GM19238 (cell line): Measurements from ENCODE around the gene KMT2B.

Source experiments
- DNase-seq: peaks from one replicate; pipeline ENCODE4 v3.0.0; 2011; ENCODE audit warnings: low spot score; ENCODE audit not compliant: insufficient read length

Gene KMT2B

GRCh38 chr19:35740423-35741202, 22.8 kb downstream of the KMT2B start:
- peak; percentile 99 for DNase-seq

GRCh38 chr19:35741203-35741515, 23.4 kb downstream of the KMT2B start:
- DNase-seq: no peak

- DNase-seq: no peak
Measured at GRCh38 chr19:35742121-35742724, 24.4 kb downstream of the KMT2B start, which contains the start of gene IGFLR1. IGFLR1 (minus strand) TSS chr19:35742452; CDS start chr19:35741180, 1,272 bp downstream.

- DNase-seq: no peak
Measured at GRCh38 chr19:35743640-35744429, 26.0 kb downstream of the KMT2B start.

DNA sequence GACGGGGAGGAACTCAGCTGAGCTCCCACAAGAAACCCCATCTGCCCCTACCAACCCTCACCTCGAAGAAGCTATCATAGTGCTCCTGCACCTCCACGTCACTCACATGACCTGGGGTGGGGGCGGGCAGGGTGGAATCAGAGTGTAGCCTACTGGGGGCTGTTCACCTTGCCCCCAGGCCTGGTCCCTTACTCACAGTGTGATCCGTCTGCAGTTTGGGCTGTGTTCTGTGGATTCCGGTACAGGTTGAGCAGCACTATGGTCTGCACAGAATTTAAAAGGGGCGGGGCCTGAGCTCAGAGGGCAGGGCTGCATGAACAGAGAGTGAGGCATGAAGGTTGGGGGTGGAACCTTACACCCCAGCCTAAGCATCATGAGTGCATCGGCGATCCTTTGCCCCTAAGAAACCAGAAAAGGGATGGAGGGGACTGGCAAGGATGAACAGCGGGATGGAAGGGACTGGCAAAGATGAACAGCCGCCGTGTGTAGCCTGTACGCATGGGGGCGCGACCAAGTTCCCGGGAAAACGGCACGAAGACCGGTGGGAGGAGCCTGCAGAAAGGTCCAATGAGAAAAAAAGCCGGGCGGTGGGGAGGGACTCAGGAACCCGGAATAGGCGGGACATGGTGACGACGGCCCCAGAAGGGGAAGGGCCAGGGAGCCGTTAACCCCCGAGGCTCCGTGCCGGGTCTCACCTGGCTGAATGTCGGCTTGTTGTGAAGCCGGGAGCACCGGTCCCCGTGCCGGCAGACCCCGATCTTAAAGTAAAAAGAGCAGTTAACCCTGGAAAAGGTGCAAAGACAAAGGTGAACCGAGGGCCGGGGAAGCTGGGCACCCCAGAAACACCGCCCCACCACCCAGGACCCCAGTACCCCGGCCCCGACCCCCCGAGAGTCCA, 26.9 kb downstream of the KMT2B start:
- DNase-seq: peak; percentile 62

DNA sequence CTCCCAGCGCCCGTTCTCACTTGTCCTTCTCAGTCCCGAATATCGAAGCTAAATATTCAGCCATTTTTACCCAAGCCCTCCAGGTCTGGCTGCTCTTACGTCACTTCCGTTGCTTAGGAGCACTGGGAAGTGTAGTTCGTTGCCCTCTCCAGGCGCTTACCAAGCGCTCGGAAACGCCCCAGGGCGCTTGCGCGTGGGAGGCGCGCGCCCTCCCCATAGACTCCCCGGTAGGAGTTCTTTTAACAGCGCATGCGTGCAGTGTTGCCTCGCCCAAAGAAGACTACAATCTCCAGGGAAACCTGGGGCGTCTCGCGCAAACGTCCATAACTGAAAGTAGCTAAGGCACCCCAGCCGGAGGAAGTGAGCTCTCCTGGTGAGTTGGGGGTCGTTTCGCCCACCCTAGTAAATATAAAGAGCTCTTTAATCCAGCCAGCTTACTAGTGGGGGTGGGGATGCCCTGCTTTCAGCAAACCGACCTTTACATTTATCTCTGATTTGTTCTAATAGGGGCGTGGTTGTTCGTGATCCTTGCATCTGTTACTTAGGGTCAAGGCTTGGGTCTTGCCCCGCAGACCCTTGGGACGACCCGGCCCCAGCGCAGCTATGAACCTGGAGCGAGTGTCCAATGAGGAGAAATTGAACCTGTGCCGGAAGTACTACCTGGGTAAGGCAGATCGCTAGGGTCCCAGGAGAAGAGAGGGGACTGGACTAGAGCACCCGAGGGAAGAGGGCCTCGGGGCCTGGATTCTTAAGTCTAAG, 27.7 kb downstream of the KMT2B start, which contains the start of the genes PSENEN and U2AF1L4:
Gene PSENEN, plus strand, starts transcription at position 324 of the 759 bp plus-strand sequence. Its CDS starts 280 bp downstream, at position 604.
Gene U2AF1L4, minus strand, starts transcription at position 91 of the 759 bp plus-strand sequence. Its CDS starts 27 bp downstream, at position 64.
- DNase-seq: peak; percentile 76

GRCh38 chr19:35746087-35746462, 28.3 kb downstream of the KMT2B start:
- no peak for DNase-seq

DNA sequence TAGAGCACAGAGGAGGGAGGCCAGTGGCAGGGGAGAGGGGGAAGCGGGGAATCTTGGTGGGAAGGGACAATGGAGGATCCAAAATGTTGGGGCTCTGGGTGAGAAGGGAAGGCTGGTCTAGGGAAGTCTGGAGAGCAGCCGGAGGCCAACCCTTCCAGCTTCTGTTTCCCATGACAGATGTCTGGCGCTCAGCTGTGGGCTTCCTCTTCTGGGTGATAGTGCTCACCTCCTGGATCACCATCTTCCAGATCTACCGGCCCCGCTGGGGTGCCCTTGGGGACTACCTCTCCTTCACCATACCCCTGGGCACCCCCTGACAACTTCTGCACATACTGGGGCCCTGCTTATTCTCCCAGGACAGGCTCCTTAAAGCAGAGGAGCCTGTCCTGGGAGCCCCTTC, 28.7 kb downstream of the KMT2B start:
- DNase-seq: no peak

- DNase-seq: peak; percentile 91
Measured at GRCh38 chr19:35748106-35749020, 30.6 kb downstream of the KMT2B start, which contains the start of gene LIN37. LIN37 (plus strand) TSS chr19:35748576; CDS start chr19:35748725, 149 bp downstream.

DNA sequence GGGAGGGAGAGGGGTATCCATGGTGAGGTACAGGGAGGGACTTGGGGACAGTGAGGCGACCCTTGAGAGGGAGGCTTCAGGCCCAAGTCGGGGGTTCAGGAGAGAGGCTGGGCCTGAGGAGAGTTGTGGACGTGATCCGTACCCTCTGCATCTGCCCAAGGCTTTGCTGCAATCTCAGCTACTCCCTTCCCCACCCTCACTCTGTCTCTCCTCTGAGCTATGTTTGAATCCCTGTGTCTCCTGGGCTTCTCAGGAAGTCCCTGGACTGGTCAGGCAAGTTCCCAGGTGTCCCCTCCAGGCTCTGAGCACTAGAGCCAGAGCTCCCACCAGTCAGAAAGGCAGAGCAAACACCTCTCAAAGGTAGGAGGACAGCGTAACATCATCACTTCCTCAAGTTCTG, 32.4 kb downstream of the KMT2B start:
- no peak for DNase-seq

- no peak for DNase-seq
Measured at GRCh38 chr19:35751839-35752745, 34.3 kb downstream of the KMT2B start.

- DNase-seq: no peak
Measured at GRCh38 chr19:35752746-35753350, 35.0 kb downstream of the KMT2B start.

GRCh38 chr19:35753634-35754369, 36.0 kb downstream of the KMT2B start:
- no peak for DNase-seq

DNA sequence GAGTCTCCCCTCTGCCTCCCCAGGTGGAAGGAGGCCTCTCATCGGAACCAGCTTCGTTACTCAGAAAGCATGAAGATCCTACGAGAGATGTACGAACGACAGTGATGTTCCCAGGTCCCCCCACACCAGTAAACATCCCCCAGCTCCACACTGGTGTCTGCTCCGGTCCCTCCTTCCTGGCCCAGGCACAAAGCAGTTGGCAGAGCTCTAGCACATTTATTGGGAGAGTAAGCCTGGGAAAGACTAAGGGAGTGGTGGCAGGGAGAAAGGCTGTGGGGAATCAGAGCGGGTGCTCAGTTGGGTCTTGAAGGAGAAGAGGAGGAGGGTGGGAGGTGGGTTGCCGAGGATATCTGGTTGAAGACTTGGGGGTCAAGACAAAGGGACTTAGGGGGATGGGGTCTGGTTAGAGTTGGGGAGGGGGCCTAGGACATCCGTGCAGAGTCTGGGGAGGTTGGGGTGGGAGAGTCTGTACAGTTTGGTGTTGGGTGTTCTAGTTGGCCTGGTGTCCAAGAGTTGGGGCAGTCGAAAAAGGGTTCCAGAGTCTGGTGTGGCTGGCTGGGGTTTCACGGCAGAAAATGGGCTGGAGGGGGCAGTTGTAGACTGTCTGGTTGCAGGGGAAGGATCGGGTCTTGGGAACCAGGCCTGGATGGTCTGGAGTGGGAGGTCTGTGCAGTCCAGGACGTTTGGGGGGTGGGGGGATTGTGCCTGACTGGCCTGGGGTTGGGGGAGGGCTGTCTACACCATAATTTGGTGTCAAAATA, 36.7 kb downstream of the KMT2B start:
- no peak for DNase-seq

DNA sequence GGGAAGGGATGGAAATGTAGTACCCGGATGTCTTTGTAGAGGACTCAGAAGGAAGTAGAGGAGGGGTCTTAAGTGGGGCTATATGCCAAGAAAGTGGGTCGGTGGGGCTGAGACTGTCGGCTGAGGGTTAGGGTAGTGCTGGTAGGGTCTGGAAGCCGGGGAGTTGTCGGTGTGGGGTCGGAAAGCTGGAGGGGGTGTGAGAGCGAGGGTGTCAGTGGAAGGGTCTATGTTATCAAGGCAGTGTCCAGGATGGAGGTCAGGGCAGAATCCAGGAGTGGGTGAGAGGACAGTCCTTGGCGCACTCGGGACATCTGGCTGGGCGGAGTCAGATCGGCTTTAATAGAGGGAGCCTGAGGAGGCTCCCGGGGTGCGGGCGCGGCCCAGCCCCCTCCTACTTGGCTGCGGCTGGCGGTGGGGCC, 37.3 kb downstream of the KMT2B start:
- DNase-seq: no peak
